ENCODE data around the gene TMEM143. TPM values are rescaled to one million over a fixed set of nuclear protein-coding genes. Genes with fewer than 3 reads are reported as not detected.

The TMEM143 gene
- polyA plus RNA-seq, 3 donors = 3.8 to 12.8 (median 7.4) TPM

Other genes starting within 250 kb of the TMEM143 start
- 10 to 100 TPM in 1 of 3 donors, 1 to 10 TPM in 2; 6.3 to 18.5 (median 7.4) TPM for gene LIG1, start 193.6 kb downstream of the TMEM143 start, polyA plus RNA-seq
- gene ZSWIM9, start 193.3 kb downstream of the TMEM143 start, polyA plus RNA-seq = 1 to 10 TPM; 3.0 to 7.8 (median 4.2) TPM
- gene CARD8, start 108.0 kb downstream of the TMEM143 start, polyA plus RNA-seq = 10 to 100 TPM; 15.4 to 41.2 (median 31.8) TPM
- 1 to 10 TPM in 1 of 3 donors, under 1 TPM in 1, not detected in 1; 0.07 to 1.9 TPM for gene ZNF114, start 93.9 kb downstream of the TMEM143 start, polyA plus RNA-seq
- gene EMP3, start 38.4 kb downstream of the TMEM143 start, polyA plus RNA-seq = 100 to 1,000 TPM in 1 of 3 donors, 10 to 100 TPM in 1, 1 to 10 TPM in 1; 8.6 to 115 (median 89.1) TPM
- under 1 TPM in 1 of 3 donors, not detected in 2; 0.94 TPM for gene SYNGR4, start 427 bp upstream of the TMEM143 start, polyA plus RNA-seq
- 10 to 100 TPM; 86.8 to 98.2 (median 95.7) TPM for gene KDELR1, start 27.6 kb upstream of the TMEM143 start, polyA plus RNA-seq
- under 1 TPM; 0.07 to 0.34 (median 0.15) TPM for gene GRIN2D, start 29.7 kb upstream of the TMEM143 start, polyA plus RNA-seq
- gene GRWD1, start 82.0 kb upstream of the TMEM143 start, polyA plus RNA-seq = 10 to 100 TPM in 2 of 3 donors, 1 to 10 TPM in 1; 7.5 to 29.5 (median 12.7) TPM
- gene KCNJ14, start 91.6 kb upstream of the TMEM143 start, polyA plus RNA-seq = under 1 TPM; 0.11 to 0.58 (median 0.17) TPM
- 10 to 100 TPM; 36.5 to 50.2 (median 40.7) TPM for gene CYTH2, start 105.4 kb upstream of the TMEM143 start, polyA plus RNA-seq
- 1 to 10 TPM in 1 of 3 donors, under 1 TPM in 2; 0.22 to 1.6 (median 0.22) TPM for gene LMTK3, start 147.9 kb upstream of the TMEM143 start, polyA plus RNA-seq
- under 1 TPM; 0.20 to 0.90 (median 0.45) TPM for gene SULT2B1, start 188.2 kb upstream of the TMEM143 start, polyA plus RNA-seq
- gene SPACA4, start 242.8 kb upstream of the TMEM143 start, polyA plus RNA-seq = not detected